Activated CD8-positive, alpha-beta memory T cell treated with anti-CD3 and anti-CD28 coated beads for 4 hours (primary cell): ENCODE measurements around the gene RNPEP.
"Not testable (repeated sequence)": the region's sequence is repeated elsewhere in the genome, so short reads cannot be mapped to it uniquely, and the experiment has no call there.

Experiments
- DNase-seq, 2 donors: peaks; one replicate each; pipeline ENCODE4 v3.0.0-alpha.2; 2020; ENCODE audit warnings: low read depth in 2 of 2

RNPEP gene

GRCh38 chr1:202010180-202011015, 27.9 kb downstream of the RNPEP start, which contains the start of gene ELF3:
TSS of gene ELF3 (plus strand) at chr1:202010587. CDS start at chr1:202011137, 550 bp downstream.
- DNase-seq, result no peak

GRCh38 chr1:202011994-202012393, 29.5 kb downstream of the RNPEP start:
- DNase-seq, result no peak

GRCh38 chr1:202012544-202013478, 30.4 kb downstream of the RNPEP start:
- no peak for DNase-seq

- no peak for DNase-seq
These were observed 31.2 kb downstream of the RNPEP start for GRCh38 chr1:202013603-202014002.

GRCh38 chr1:202014060-202014459, 31.6 kb downstream of the RNPEP start:
- DNase-seq, result no peak

- DNase-seq, result no peak
These were observed 32.6 kb downstream of the RNPEP start for GRCh38 chr1:202014915-202015661.

GRCh38 chr1:202015662-202015937, 33.2 kb downstream of the RNPEP start:
- no peak for DNase-seq

- DNase-seq, result no peak
These were observed 33.8 kb downstream of the RNPEP start for GRCh38 chr1:202016022-202016810.

- no peak for DNase-seq
These were observed 34.6 kb downstream of the RNPEP start for GRCh38 chr1:202016811-202017748.

GRCh38 chr1:202017749-202018467, 35.5 kb downstream of the RNPEP start:
- DNase-seq, result no peak

- DNase-seq, result no peak
These were observed 36.2 kb downstream of the RNPEP start for GRCh38 chr1:202018468-202019234.

- DNase-seq, result not testable (repeated sequence)
These were observed 36.7 kb downstream of the RNPEP start for GRCh38 chr1:202019235-202019558.

GRCh38 chr1:202023001-202023433, 40.6 kb downstream of the RNPEP start:
- no peak for DNase-seq

GRCh38 chr1:202029171-202029665, 46.8 kb downstream of the RNPEP start:
- no peak for DNase-seq

GRCh38 chr1:202029727-202030126, 47.3 kb downstream of the RNPEP start:
- no peak for DNase-seq

- DNase-seq, result no peak
These were observed 49.3 kb downstream of the RNPEP start for GRCh38 chr1:202031796-202032195.

- DNase-seq, result no peak
These were observed 51.8 kb downstream of the RNPEP start for GRCh38 chr1:202034149-202034682.
